ENCODE data around the gene GABPB2. TPM values are rescaled to one million over a fixed set of nuclear protein-coding genes. Genes with fewer than 3 reads are reported as not detected.
A peak's percentile ranks its signal among the peaks of the same experiment; 100 is the strongest.

The GABPB2 gene
- 6.1 and 7.8 TPM in 2 replicates for total RNA-seq
- long read RNA-seq, partial matches to known transcripts, result 2 of 7 reads
- long read RNA-seq, other reads (novel, unspliced or antisense), result 5 of 7 reads

DNA sequence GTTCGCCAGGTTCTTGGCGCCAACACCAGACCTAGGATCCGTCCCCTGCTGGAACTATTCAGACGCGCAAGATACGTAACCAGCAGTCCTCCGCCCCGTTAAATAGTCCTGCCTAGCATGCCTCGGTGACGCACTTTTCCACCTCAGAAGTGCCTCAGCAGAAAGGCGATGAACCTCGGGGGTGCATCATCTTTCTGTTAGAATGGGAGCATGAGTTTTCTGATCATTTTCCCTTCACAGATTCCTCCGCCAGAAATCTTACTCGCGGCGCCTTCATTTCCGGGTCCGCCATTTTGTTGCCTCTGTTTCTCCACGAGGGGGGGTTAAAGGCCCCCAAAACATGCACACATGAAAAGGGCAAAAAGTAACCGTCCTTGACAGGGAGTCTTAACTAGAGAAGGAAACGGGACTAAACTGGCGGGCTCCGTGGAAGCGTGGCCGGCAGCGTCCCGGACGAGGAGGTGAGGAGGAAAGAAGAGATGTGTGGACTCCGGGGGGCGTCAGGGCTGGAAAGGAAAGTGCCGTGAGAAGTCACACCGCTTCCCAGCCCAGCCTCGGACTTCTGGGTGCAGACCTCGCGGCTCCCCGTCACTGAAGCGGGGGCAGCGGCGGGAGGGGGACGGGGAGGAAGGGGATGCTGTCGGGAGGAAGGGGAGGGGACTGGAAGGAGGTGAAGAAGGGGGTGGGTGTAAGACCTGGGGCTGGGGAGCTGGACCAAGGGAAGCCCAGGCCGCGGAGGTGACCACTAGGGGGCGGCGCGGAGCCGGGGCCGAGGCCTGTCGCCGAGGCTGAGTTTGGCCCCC is at the start of gene GABPB2:
Gene GABPB2 (plus strand): TSS at position 288 of the 803 bp plus-strand sequence. CDS start 17,429 bp downstream, outside the sequence.
- peak; percentile 88 for DNase-seq (ENCODE audit: low read depth, low spot score)
- TF ChIP-seq, protein P1, sequence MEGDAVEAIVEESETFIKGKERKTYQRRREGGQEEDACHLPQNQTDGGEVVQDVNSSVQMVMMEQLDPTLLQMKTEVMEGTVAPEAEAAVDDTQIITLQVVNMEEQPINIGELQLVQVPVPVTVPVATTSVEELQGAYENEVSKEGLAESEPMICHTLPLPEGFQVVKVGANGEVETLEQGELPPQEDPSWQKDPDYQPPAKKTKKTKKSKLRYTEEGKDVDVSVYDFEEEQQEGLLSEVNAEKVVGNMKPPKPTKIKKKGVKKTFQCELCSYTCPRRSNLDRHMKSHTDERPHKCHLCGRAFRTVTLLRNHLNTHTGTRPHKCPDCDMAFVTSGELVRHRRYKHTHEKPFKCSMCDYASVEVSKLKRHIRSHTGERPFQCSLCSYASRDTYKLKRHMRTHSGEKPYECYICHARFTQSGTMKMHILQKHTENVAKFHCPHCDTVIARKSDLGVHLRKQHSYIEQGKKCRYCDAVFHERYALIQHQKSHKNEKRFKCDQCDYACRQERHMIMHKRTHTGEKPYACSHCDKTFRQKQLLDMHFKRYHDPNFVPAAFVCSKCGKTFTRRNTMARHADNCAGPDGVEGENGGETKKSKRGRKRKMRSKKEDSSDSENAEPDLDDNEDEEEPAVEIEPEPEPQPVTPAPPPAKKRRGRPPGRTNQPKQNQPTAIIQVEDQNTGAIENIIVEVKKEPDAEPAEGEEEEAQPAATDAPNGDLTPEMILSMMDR (conservative IDR thresholded peaks at IDR 0.05), result peak; percentile 98
- Mint-ChIP-seq H3K4me3 (peak within 1 kb of the TSS; percentile 93), H3K27ac (ENCODE audit: unreplicated experiment) (peak within 1 kb of the TSS; percentile 100), H3K9me3 (no peaks in the 10 kb centered on the region), H3K36me3 (ENCODE audit: low read depth) (peaks cover 15% of the 10 kb centered on the region), H3K4me1 (peaks cover 30% of the 10 kb centered on the region), H3K27me3 (ENCODE audit: low read depth) (peaks cover 3% of the 10 kb centered on the region)

DNA sequence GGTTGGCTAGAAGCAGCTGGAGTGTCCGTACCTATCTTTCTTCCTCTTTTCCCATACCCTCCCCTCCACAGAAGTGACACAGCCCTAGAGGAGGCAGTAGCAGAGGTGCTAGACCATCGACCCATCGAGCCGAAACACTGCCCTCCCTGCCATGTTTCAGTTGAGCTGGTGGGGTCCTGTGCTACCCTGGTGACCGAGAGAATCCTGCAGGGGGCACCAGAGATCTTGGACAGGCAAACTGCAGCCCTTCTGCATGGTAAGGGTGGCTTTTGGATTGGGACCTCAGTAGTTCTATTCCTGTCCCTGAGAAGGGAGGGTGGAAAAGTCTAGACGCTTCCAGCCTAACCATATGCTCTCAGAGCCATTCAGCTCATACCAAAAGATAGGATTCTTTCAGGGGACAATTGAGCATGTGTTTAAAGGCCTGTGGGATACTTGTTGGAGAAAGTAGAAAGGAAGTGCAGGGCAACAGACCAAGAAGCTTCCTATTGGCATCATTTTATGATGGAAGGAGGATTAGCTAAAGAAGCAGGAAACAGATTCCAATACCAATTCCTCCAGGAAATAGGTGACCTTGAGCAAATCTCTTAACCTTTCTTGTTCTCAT is 45.9 kb upstream of the GABPB2 start:
- peak; percentile 78 for DNase-seq (ENCODE audit: low read depth, low spot score)
- no peaks in the 10 kb centered on the region for H3K9me3 Mint-ChIP-seq
- no peak overlapping the region for H3K27ac Mint-ChIP-seq (ENCODE audit: unreplicated experiment)
- no peaks in the 10 kb centered on the region for H3K36me3 Mint-ChIP-seq (ENCODE audit: low read depth)
- peaks cover 3% of the 10 kb centered on the region for H3K4me1 Mint-ChIP-seq
- TF ChIP-seq, protein P1 (conservative IDR thresholded peaks at IDR 0.05), result peak; percentile 76
- H3K4me3 Mint-ChIP-seq, result no peak overlapping the region
- H3K27me3 Mint-ChIP-seq (ENCODE audit: low read depth), result no peaks in the 10 kb centered on the region

DNA sequence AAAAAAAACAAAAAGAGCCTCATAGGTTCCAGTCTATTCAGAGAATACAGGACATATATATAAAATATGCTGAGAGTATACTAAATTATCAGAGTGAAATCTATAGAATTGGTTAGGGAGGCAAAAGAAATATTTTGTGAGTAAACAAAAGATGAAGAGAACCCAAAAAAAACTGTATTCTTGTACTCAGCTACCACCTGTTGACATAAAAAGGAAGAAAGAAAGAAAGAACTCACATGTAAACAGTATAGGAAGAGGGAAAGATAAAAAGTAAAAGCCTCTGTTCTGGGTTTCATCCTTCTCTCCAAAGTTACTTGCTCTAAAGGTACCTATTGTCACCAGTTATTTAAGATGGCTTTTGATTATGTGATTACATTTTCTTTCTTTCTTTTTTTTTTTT is 44.1 kb upstream of the GABPB2 start:
- peaks cover 3% of the 10 kb centered on the region for H3K4me1 Mint-ChIP-seq

DNA sequence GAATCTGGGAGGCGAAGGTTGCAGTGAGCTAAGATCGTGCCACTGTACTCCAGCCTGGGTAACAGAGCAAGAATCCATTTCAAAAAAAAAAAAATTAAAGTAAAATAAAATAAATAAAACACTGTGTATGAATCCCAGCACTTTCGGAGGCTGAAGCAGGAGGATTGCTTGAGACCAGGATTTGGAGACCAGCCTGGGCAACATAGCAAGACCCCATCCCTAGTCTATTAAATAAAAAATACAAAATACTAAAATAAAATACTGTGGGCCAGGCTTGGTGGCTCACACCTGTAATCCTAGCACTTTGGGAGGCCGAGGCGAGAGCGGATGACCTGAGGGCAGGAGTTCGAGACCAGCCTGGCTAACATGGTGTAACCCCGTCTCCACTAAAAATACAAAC is 38.4 kb upstream of the GABPB2 start:
- Mint-ChIP-seq H3K4me3 (no peak overlapping the region), H3K27me3 (ENCODE audit: low read depth) (no peaks in the 10 kb centered on the region), H3K36me3 (ENCODE audit: low read depth) (peaks cover 2% of the 10 kb centered on the region), H3K4me1 (no peaks in the 10 kb centered on the region), H3K9me3 (no peaks in the 10 kb centered on the region), H3K27ac (ENCODE audit: unreplicated experiment) (no peak overlapping the region)
- TF ChIP-seq, protein P1 (conservative IDR thresholded peaks at IDR 0.05), result no peak
- DNase-seq (ENCODE audit: low read depth, low spot score), result no peak

More for the DNA sequence above, 44.1 kb upstream of the GABPB2 start:
- no peaks in the 10 kb centered on the region for H3K27me3 Mint-ChIP-seq (ENCODE audit: low read depth)
- H3K27ac Mint-ChIP-seq (ENCODE audit: unreplicated experiment), result no peak overlapping the region
- H3K36me3 Mint-ChIP-seq (ENCODE audit: low read depth), result no peaks in the 10 kb centered on the region
- no peak for DNase-seq (ENCODE audit: low read depth, low spot score)
- no peak overlapping the region for H3K4me3 Mint-ChIP-seq
- TF ChIP-seq, protein P1 (conservative IDR thresholded peaks at IDR 0.05), result no peak
- no peaks in the 10 kb centered on the region for H3K9me3 Mint-ChIP-seq

DNA sequence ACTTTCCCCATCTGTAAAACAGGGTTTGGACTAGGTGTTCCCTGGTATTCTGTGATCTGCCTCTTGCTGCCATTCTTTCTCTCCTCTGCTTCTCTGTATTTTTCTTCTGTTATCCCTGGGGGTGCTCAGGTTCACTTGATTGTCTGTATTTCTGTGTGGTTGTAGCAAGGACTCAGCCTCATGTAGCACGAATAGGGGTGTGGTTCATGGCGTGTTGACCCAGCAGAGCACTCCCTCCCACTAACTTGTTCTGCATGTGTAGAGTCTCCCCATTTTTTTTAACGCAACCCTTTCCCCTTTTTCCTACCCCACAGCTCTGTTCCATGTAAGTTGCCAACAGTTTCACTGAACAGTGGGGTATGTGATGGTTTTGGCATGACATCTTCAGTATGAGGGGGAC is 35.4 kb upstream of the GABPB2 start:
- Mint-ChIP-seq H3K4me1 (no peaks in the 10 kb centered on the region), H3K36me3 (ENCODE audit: low read depth) (peaks cover 2% of the 10 kb centered on the region), H3K4me3 (no peak overlapping the region), H3K9me3 (no peaks in the 10 kb centered on the region), H3K27me3 (ENCODE audit: low read depth) (no peaks in the 10 kb centered on the region), H3K27ac (ENCODE audit: unreplicated experiment) (no peak overlapping the region)
- TF ChIP-seq, protein P1 (conservative IDR thresholded peaks at IDR 0.05), result no peak
- DNase-seq (ENCODE audit: low read depth, low spot score), result no peak

All from neural crest cell (in vitro differentiated cells).